GM23338 (cell line): ENCODE results near the gene AKR1B1. TPM values are rescaled to one million over a fixed set of nuclear protein-coding genes. Genes with fewer than 3 reads are reported as not detected.

Source experiments
- JUNB ChIP-seq: IDR thresholded peaks from one replicate; pipeline ENCODE4 v1.6.1; 2016; ENCODE audit warnings: antibody characterized with exemption; ENCODE audit not compliant: unreplicated experiment
- NANOG ChIP-seq: IDR thresholded peaks from 2 replicates; pipeline ENCODE4 v1.6.1; 2016; ENCODE audit warnings: antibody characterized with exemption, borderline replicate concordance
- REST ChIP-seq: IDR thresholded peaks from one replicate; pipeline ENCODE4 v1.6.1; 2018; ENCODE audit warnings: antibody characterized with exemption; ENCODE audit not compliant: unreplicated experiment
- STAT1 ChIP-seq: IDR thresholded peaks from one replicate; pipeline ENCODE4 v1.6.1; 2016; ENCODE audit warnings: antibody characterized with exemption; ENCODE audit not compliant: unreplicated experiment
- ZNF462 ChIP-seq: fragments of 250-450 bp; sonication (Bioruptor Pico); IDR thresholded peaks from 2 replicates; pipeline ENCODE4 v1.5.0; 2020; ENCODE audit warnings: mild to moderate bottlenecking, moderate library complexity
- polyA plus RNA-seq: library from polyadenylated mRNA; unstranded; fragments of >200 nt; fragmentation: Nextera tagmentation; extraction: Ambion mirVana; gene quantifications from 2 replicates; pipeline ENCODE4 v1.2.1, GENCODE V29; 2016
- total RNA-seq: library from RNA; depleted of rRNA; stranded (reverse); fragments of >200 nt; shearing (Covaris generic); gene quantifications from 2 replicates; pipeline ENCODE4 v1.2.3, GENCODE V29; 2014

AKR1B1 gene
- total and polyA plus RNA-seq, 2 experiments from 2014 or later = 132 to 154 TPM

- TF ChIP-seq REST (no peak), JUNB (no peak), NANOG (no peak), STAT1 (no peak), ZNF462 (CRISPR knock-in tag) (no peak)
These were observed 15.4 kb downstream of the AKR1B1 start (continued) for GRCh38 chr7:134443396-134444070.
